Measurements from ENCODE around the gene SMAD9. TPM values are rescaled to one million over a fixed set of nuclear protein-coding genes. Genes with fewer than 3 reads are reported as not detected.

SMAD9 gene
- total RNA-seq, 2 experiments from 2014 or later, result 10.3 to 10.8 TPM

DNA sequence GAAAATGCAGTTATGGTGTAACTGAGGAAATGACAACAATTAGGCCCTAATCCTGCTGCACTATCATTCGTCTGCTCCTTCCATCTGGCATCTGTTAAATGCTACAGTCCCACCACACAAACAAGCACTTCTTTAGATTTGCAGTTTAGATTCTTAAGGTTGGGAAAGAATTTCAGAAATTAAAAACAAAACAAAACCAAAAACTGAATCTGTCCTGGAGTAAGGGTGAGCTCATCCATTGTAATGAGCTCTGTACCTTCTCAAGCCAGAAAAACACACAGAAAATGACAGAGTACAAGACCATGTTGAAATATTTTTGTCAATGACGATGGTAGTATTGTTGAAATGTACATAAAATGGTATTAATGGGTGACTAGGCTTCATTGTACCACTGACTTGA lies 28.3 kb downstream of the SMAD9 start:
- Histone ChIP-seq H4K20me1 (ENCODE audit: insufficient read depth, low read length) (no peaks in the 10 kb centered on the region), H3K79me2 (ENCODE audit: insufficient read depth, low read depth, low read length) (no peaks in the 10 kb centered on the region), H3K4me1 (ENCODE audit: insufficient read depth, low read length, poor library complexity, severe bottlenecking) (no peaks in the 10 kb centered on the region), H3K9me3 (ENCODE audit: low read length) (no peaks in the 10 kb centered on the region), H2AFZ (ENCODE audit: low read length) (no peak overlapping the region), H3K4me3 (ENCODE audit: low read depth, low read length, poor library complexity, severe bottlenecking) (no peak overlapping the region), H3K36me3 (ENCODE audit: insufficient read depth, low read length) (no peaks in the 10 kb centered on the region), H3K4me2 (ENCODE audit: low read length) (no peak overlapping the region), H3K9me2 (ENCODE audit: insufficient read depth, low read length) (no peaks in the 10 kb centered on the region), H3K27ac (ENCODE audit: low read depth, low read length, poor library complexity, severe bottlenecking) (no peak overlapping the region)
- intact Hi-C loops (cut with micrococcal nuclease; ENCODE audit: unreplicated experiment), result no loop called here
- no peak for DNase-seq (ENCODE audit: low spot score)
- no TSS peak for BruUV-seq (replicated peaks)
- POLR2A ChIA-PET, result interaction anchor here (1.2 to 1.3 kb wide), 2 partner anchors 20 to 21 kb away, joined by 3 to 4 read pairs; no protein-coding TSS in a partner anchor
- CTCF ChIA-PET (ENCODE audit: unreplicated experiment), result no interaction called here
- no peak for TF ChIP-seq EZH2phosphoT487 (IDR thresholded peaks at IDR 0.05; ENCODE audit: borderline replicate concordance, low read depth, low read length)
- TF ChIP-seq, protein P1, sequence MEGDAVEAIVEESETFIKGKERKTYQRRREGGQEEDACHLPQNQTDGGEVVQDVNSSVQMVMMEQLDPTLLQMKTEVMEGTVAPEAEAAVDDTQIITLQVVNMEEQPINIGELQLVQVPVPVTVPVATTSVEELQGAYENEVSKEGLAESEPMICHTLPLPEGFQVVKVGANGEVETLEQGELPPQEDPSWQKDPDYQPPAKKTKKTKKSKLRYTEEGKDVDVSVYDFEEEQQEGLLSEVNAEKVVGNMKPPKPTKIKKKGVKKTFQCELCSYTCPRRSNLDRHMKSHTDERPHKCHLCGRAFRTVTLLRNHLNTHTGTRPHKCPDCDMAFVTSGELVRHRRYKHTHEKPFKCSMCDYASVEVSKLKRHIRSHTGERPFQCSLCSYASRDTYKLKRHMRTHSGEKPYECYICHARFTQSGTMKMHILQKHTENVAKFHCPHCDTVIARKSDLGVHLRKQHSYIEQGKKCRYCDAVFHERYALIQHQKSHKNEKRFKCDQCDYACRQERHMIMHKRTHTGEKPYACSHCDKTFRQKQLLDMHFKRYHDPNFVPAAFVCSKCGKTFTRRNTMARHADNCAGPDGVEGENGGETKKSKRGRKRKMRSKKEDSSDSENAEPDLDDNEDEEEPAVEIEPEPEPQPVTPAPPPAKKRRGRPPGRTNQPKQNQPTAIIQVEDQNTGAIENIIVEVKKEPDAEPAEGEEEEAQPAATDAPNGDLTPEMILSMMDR (conservative IDR thresholded peaks at IDR 0.05; ENCODE audit: low read length), result no peak

DNA sequence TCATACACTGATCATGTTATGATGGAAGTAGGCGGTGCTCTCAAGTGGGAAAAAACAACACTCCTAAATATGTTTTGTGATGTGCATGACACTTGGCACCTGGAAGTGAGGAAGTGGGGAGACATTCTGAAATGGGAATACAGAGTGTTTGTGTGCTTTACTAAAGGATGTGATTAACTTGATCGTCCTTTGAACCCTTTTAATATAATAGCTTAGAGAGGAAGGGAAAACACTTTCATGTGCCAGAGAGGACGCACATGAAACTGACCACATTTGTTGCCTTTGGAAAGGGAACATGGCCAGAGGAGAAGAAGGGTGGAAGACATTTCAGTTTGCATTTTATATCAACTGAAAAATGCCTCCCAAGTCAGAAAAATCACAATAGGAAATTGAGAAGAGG lies 31.4 kb downstream of the SMAD9 start:
- H3K4me1 ChIP-seq (ENCODE audit: insufficient read depth, low read length, poor library complexity, severe bottlenecking), result no peaks in the 10 kb centered on the region
- POLR2A ChIA-PET, result interaction anchor here (0.7 to 1.0 kb wide), 2 partner anchors 21 to 1088 kb away, joined by 3 read pairs; no protein-coding TSS in a partner anchor
- no peak for DNase-seq (ENCODE audit: low spot score)
- TF ChIP-seq EZH2phosphoT487 (IDR thresholded peaks at IDR 0.05; ENCODE audit: borderline replicate concordance, low read depth, low read length), result no peak
- TF ChIP-seq, protein P1 (conservative IDR thresholded peaks at IDR 0.05; ENCODE audit: low read length), result no peak
- no peak overlapping the region for H3K4me3 ChIP-seq (ENCODE audit: low read depth, low read length, poor library complexity, severe bottlenecking)
- H3K4me2 ChIP-seq (ENCODE audit: low read length), result no peak overlapping the region
- no peaks in the 10 kb centered on the region for H3K79me2 ChIP-seq (ENCODE audit: insufficient read depth, low read depth, low read length)
- CTCF ChIA-PET (ENCODE audit: unreplicated experiment), result interaction anchor here (1.3 kb wide), 1 partner anchor 9 kb away, joined by 3 read pairs; no protein-coding TSS in a partner anchor
- no peaks in the 10 kb centered on the region for H3K36me3 ChIP-seq (ENCODE audit: insufficient read depth, low read length)
- no TSS peak for BruUV-seq (replicated peaks)
- no peak overlapping the region for H2AFZ ChIP-seq (ENCODE audit: low read length)
- no peaks in the 10 kb centered on the region for H3K9me3 ChIP-seq (ENCODE audit: low read length)
- H3K9me2 ChIP-seq (ENCODE audit: insufficient read depth, low read length), result no peaks in the 10 kb centered on the region
- no peak overlapping the region for H3K27ac ChIP-seq (ENCODE audit: low read depth, low read length, poor library complexity, severe bottlenecking)
- no peaks in the 10 kb centered on the region for H4K20me1 ChIP-seq (ENCODE audit: insufficient read depth, low read length)
- intact Hi-C loops (cut with micrococcal nuclease; ENCODE audit: unreplicated experiment), result no loop called here

DNA sequence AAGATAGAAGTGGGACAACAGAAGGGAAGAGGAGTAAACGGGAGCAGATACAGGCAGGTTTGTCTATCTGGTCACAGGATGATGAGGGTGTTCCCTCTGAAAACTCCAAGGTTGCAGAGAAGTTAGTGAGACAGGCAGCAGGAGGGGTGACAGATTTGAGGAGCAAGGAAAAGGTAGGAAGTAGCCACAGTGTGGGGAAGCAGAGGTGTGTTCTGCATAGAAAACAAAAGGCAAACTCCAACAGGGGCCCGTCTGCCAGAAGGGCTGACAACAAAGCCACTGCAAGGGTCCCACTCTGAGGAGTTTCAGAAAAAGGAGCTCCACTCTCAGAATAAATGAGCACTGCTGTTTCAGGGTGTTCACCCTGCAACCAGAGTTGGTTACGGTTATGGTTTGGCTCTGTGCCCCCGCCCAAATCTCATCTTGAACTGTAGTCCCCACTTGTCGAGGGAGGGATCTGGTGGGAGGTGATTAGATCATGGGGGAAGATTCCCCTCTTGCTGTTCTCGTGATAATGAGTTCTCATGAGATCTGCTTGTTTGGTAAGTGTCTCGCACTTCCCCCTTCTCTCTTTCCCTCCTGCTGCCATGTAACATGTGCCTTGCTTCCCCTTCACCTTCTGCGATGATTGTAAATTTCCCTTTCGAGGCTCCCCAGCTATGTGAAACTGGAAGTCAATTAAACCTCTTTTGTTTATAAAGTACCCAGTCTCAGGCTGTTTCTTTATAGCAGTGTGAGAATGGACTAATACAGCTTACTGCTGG lies 32.1 kb downstream of the SMAD9 start:
- TF ChIP-seq, protein P1 (conservative IDR thresholded peaks at IDR 0.05; ENCODE audit: low read length), result no peak
- no peak for TF ChIP-seq EZH2phosphoT487 (IDR thresholded peaks at IDR 0.05; ENCODE audit: borderline replicate concordance, low read depth, low read length)
- DNase-seq (ENCODE audit: low spot score), result peak; percentile 10
- no peaks in the 10 kb centered on the region for H3K4me1 ChIP-seq (ENCODE audit: insufficient read depth, low read length, poor library complexity, severe bottlenecking)
- H3K9me2 ChIP-seq (ENCODE audit: insufficient read depth, low read length), result no peaks in the 10 kb centered on the region
- no TSS peak for BruUV-seq (replicated peaks)
- H3K79me2 ChIP-seq (ENCODE audit: insufficient read depth, low read depth, low read length), result no peaks in the 10 kb centered on the region
- H3K27ac ChIP-seq (ENCODE audit: low read depth, low read length, poor library complexity, severe bottlenecking), result no peak overlapping the region
- intact Hi-C loops (cut with micrococcal nuclease; ENCODE audit: unreplicated experiment), result no loop called here
- no peak overlapping the region for H2AFZ ChIP-seq (ENCODE audit: low read length)
- POLR2A ChIA-PET, result no interaction called here
- CTCF ChIA-PET (ENCODE audit: unreplicated experiment), result interaction anchor here (1.3 kb wide), 1 partner anchor 9 kb away, joined by 3 read pairs; no protein-coding TSS in a partner anchor
- H3K9me3 ChIP-seq (ENCODE audit: low read length), result no peaks in the 10 kb centered on the region
- no peak overlapping the region for H3K4me3 ChIP-seq (ENCODE audit: low read depth, low read length, poor library complexity, severe bottlenecking)
- H3K4me2 ChIP-seq (ENCODE audit: low read length), result no peak overlapping the region
- H3K36me3 ChIP-seq (ENCODE audit: insufficient read depth, low read length), result no peaks in the 10 kb centered on the region
- no peaks in the 10 kb centered on the region for H4K20me1 ChIP-seq (ENCODE audit: insufficient read depth, low read length)
